IMR-90 (cell line): ENCODE results near the gene GTSE1. TPM values are rescaled to one million over a fixed set of nuclear protein-coding genes. Genes with fewer than 3 reads are reported as not detected.

Experiments
- ATAC-seq: fragments of 200-7000 bp; cut with Tn5 transposase; 2 replicates; pipeline ENCODE4 v1.9.1; 2020; ENCODE audit warnings: low read depth, mild to moderate bottlenecking, moderate library complexity
- BruUV-seq: library from RNA; stranded (reverse); fragments of 400-500 nt; replicated peaks from 2 replicates; lab custom pipeline; 2021; lab: Mats Ljungman, UMichigan
- CTCF ChIA-PET: fragments of 300-600 bp; formaldehyde crosslinking; extraction: SDS; loops from one replicate; lab custom pipeline; 2021; ENCODE audit warnings: antibody characterized with exemption; lab: Yijun Ruan, JAX
- POLR2A ChIA-PET: fragments of 300-600 bp; sonication (Branson Sonifier 250); formaldehyde crosslinking; loops from one replicate; lab custom pipeline; 2022; ENCODE audit warnings: antibody characterized with exemption; ENCODE audit not compliant: unreplicated experiment; lab: Charles Lee
- DNase-seq: peaks from one replicate; pipeline ENCODE4 v3.0.0; 2013
- H2AFZ ChIP-seq: replicated peaks from 2 replicates; pipeline ENCODE3; 2013; ENCODE audit warnings: low read length, mild to moderate bottlenecking; ENCODE audit not compliant: poor library complexity
- H2AK5ac ChIP-seq: 2 replicates; pipeline ENCODE4 v1.6.1; 2013; ENCODE audit warnings: low read depth, low read length, inconsistent platforms
- H2AK9ac ChIP-seq: replicated peaks from 2 replicates; pipeline ENCODE3; 2013; ENCODE audit warnings: mild to moderate bottlenecking, low read depth, low read length, moderate library complexity; ENCODE audit not compliant: poor library complexity
- H2BK120ac ChIP-seq: 2 replicates; pipeline ENCODE4 v1.6.1; 2013; ENCODE audit warnings: low read depth, low read length, inconsistent platforms
- H2BK15ac ChIP-seq: 3 replicates; pipeline ENCODE4 v1.6.1; 2013; ENCODE audit warnings: low read depth, low read length, inconsistent platforms
- H2BK20ac ChIP-seq: 2 replicates; pipeline ENCODE4 v1.6.1; 2013; ENCODE audit warnings: low read depth, mild to moderate bottlenecking, inconsistent platforms, low read length, moderate library complexity
- H2BK5ac ChIP-seq: 2 replicates; pipeline ENCODE4 v1.6.1; 2013; ENCODE audit warnings: mild to moderate bottlenecking, low read depth, low read length, inconsistent platforms; ENCODE audit not compliant: poor library complexity, severe bottlenecking
- H3K14ac ChIP-seq: replicated peaks from 2 replicates; pipeline ENCODE4 v1.6.1; 2013; ENCODE audit warnings: low read depth, low read length, inconsistent platforms
- H3K18ac ChIP-seq: 2 replicates; pipeline ENCODE4 v1.6.1; 2013; ENCODE audit warnings: low read depth, low read length, control low read depth
- H3K23ac ChIP-seq: 2 replicates; pipeline ENCODE4 v1.6.1; 2013; ENCODE audit warnings: low read depth, low read length, inconsistent platforms
- H3K27ac ChIP-seq: 2 replicates; pipeline ENCODE4 v1.5.1; 2013; ENCODE audit warnings: mild to moderate bottlenecking, control low read depth, low read length; ENCODE audit not compliant: insufficient read depth
- H3K27me3 ChIP-seq: 2 replicates; pipeline ENCODE4 v1.6.1; 2013; ENCODE audit warnings: low read length; ENCODE audit not compliant: control insufficient read depth, insufficient read depth
- H3K36me3 ChIP-seq: 2 replicates; pipeline ENCODE4 v1.6.1; 2013; ENCODE audit warnings: low read length, mixed read lengths; ENCODE audit not compliant: control insufficient read depth, insufficient read depth
- H3K4ac ChIP-seq: 2 replicates; pipeline ENCODE4 v1.6.1; 2013; ENCODE audit warnings: low read depth, low read length, inconsistent platforms
- H3K4me1 ChIP-seq: 2 replicates; pipeline ENCODE4 v1.6.1; 2013; ENCODE audit warnings: low read length, mixed read lengths; ENCODE audit not compliant: control insufficient read depth, insufficient read depth
- H3K4me2 ChIP-seq: 2 replicates; pipeline ENCODE4 v1.6.1; 2013; ENCODE audit warnings: low read depth, mild to moderate bottlenecking, control low read depth, low read length, moderate library complexity
- H3K4me3 ChIP-seq: 2 replicates; pipeline ENCODE4 v1.5.1; 2013; ENCODE audit warnings: low read depth, mild to moderate bottlenecking, control low read depth, low read length, moderate library complexity; ENCODE audit not compliant: insufficient read depth
- H3K56ac ChIP-seq: 2 replicates; pipeline ENCODE4 v1.6.1; 2013; ENCODE audit warnings: low read length, inconsistent platforms; ENCODE audit not compliant: insufficient read depth; ENCODE audit errors: extremely low read depth
- H3K79me1 ChIP-seq, 2 experiments: 2 replicates each; pipeline ENCODE4 v1.6.1; 2013; ENCODE audit warnings: low read length in 2 of 2, inconsistent platforms in 1 of 2, low read depth in 1 of 2
- H3K9ac ChIP-seq: 2 replicates; pipeline ENCODE4 v1.6.1; 2013; ENCODE audit warnings: low read depth, low read length, control low read depth
- H3K9me1 ChIP-seq: 2 replicates; pipeline ENCODE4 v1.6.1; 2013; ENCODE audit warnings: low read length, inconsistent platforms; ENCODE audit not compliant: insufficient read depth
- H3K9me3 ChIP-seq: 2 replicates; pipeline ENCODE4 v1.6.1; 2013; ENCODE audit warnings: low read length; ENCODE audit not compliant: control insufficient read depth, insufficient read depth
- H4K20me1 ChIP-seq: 2 replicates; pipeline ENCODE4 v1.6.1; 2013; ENCODE audit warnings: low read length, inconsistent platforms; ENCODE audit not compliant: insufficient read depth
- H4K5ac ChIP-seq: 2 replicates; pipeline ENCODE4 v1.6.1; 2013; ENCODE audit warnings: mild to moderate bottlenecking, low read depth, low read length, control low read depth
- H4K8ac ChIP-seq, 2 experiments: 2 replicates each; pipeline ENCODE4 v1.6.1; 2013; ENCODE audit warnings: low read depth in 2 of 2, low read length in 2 of 2, control low read depth in 1 of 2, inconsistent platforms in 1 of 2
- H4K91ac ChIP-seq: 2 replicates; pipeline ENCODE4 v1.6.1; 2013; ENCODE audit warnings: low read depth, low read length, inconsistent platforms; ENCODE audit not compliant: insufficient read depth
- RCOR1 ChIP-seq: IDR thresholded peaks from 2 replicates; pipeline ENCODE4 v1.6.1; 2012; ENCODE audit warnings: mild to moderate bottlenecking, low read length, improper control_type of control experiment; ENCODE audit not compliant: insufficient replicate concordance
- WGBS, 2 experiments: methylation state at CpG; one replicate each; pipeline versions ENCODE4 v1.1.5 to v1.1.7; 2013; ENCODE audit warnings: missing lambda C conversion rate in 2 of 2; ENCODE audit not compliant: insufficient read length in 1 of 2; ENCODE audit errors: extremely low coverage in 2 of 2; 5-methylcytosine and 5-hydroxymethylcytosine counted together
- dilution Hi-C: fragments of 300-500 bp; cut with HindIII; formaldehyde crosslinking; loops from one replicate; pipeline ENCODE4 v1.14.3; 2018; ENCODE audit warnings: low sequenced_read_pairs; ENCODE audit not compliant: unreplicated experiment
- in situ Hi-C: fragments of 300-500 bp; cut with MboI; formaldehyde crosslinking; loops from 3 replicates; pipeline ENCODE4 v1.14.3; 2019; ENCODE audit warnings: low sequenced_read_pairs, inconsistent platforms, mixed read lengths
- intact Hi-C: fragments of 100-400 bp; cut with micrococcal nuclease; formaldehyde crosslinking; loops from 2 replicates; pipeline ENCODE4 v1.10.0; 2022
- polyA plus RNA-seq, 3 experiments: library from polyadenylated mRNA; depleted of rRNA; stranded (reverse); fragments of >200 nt; gene quantifications; 2 replicates each; pipeline ENCODE4 v1.2.3, GENCODE V29; 2012; ENCODE audit warnings: low replicate concordance in 1 of 3
- total RNA-seq: library from RNA; depleted of rRNA; stranded (reverse); fragments of >200 nt; gene quantifications from 2 replicates; pipeline ENCODE4 v1.2.3, GENCODE V29; 2012
- TF ChIP-seq, protein P1 (sequence below): fragments of 150-350 bp; IDR thresholded peaks from 2 replicates; pipeline ENCODE4 v1.6.1; 2017; ENCODE audit warnings: mild to moderate bottlenecking, antibody characterized with exemption, low read length, low read depth

Gene GTSE1
- total and polyA plus RNA-seq, 2 of the 4 experiments (the other 2 are of a cell fraction) = 5.9 to 17.1 TPM

DNA sequence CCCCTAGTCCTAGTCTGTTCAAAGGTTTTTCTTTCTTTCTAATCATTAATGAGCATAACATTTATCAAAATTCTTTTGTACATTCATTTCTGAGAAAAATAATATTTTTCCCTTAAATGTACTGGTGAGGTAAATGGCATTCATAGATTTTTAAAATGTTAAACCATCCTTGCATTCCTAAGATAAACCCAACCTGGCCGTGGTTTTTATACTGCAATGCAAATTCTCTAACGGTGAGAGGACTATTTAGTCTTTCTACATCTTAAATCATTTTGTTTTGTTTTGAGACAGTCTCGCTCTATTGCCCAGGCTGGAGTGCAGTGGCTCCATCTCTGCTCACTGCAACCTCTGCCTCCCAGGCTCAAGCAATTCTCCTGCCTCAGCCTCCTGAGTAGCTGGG, 79.4 kb downstream of the GTSE1 start:
- no peaks in the 10 kb centered on the region for H4K20me1 ChIP-seq
- H2BK120ac ChIP-seq = no peak overlapping the region
- no peaks in the 10 kb centered on the region; the same call in 1 of the 2 replicates for H3K4me1 ChIP-seq
- no peak overlapping the region for H3K4me2 ChIP-seq
- H3K23ac ChIP-seq = no peak overlapping the region
- POLR2A ChIA-PET = no interaction called here
- H4K91ac ChIP-seq = no peak overlapping the region
- H3K27me3 ChIP-seq = peaks cover 16% of the 10 kb centered on the region; the same call in 1 of the 2 replicates
- no CpG with 5 or more reads among the region's 3 CpGs for WGBS, 2 experiments
- H2BK20ac ChIP-seq = no peak overlapping the region
- H3K4ac ChIP-seq = no peak overlapping the region
- no peak overlapping the region for H4K5ac ChIP-seq
- peaks cover 6% of the 10 kb centered on the region for H3K9me3 ChIP-seq
- dilution Hi-C loops (no loop called here), in situ Hi-C loops (no loop called here), intact Hi-C loops (no loop called here)
- H3K36me3 ChIP-seq = no peaks in the 10 kb centered on the region
- H2AK9ac ChIP-seq = no peak overlapping the region
- H2BK5ac ChIP-seq = no peak overlapping the region
- no peak overlapping the region for H3K56ac ChIP-seq
- TF ChIP-seq RCOR1 = no peak
- TF ChIP-seq, protein P1, sequence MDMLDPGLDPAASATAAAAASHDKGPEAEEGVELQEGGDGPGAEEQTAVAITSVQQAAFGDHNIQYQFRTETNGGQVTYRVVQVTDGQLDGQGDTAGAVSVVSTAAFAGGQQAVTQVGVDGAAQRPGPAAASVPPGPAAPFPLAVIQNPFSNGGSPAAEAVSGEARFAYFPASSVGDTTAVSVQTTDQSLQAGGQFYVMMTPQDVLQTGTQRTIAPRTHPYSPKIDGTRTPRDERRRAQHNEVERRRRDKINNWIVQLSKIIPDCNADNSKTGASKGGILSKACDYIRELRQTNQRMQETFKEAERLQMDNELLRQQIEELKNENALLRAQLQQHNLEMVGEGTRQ = no peak
- CTCF ChIA-PET = no interaction called here
- H3K9ac ChIP-seq = no peak overlapping the region
- no TSS peak for BruUV-seq
- ATAC-seq (no peak), DNase-seq (no peak)
- H2AFZ ChIP-seq = no peak overlapping the region
- no peaks in the 10 kb centered on the region for H3K9me1 ChIP-seq
- H3K27ac ChIP-seq = no peak overlapping the region
- no peaks in the 10 kb centered on the region for H3K79me1 ChIP-seq
- H2BK15ac ChIP-seq = no peak overlapping the region
- H3K14ac ChIP-seq = no peak overlapping the region
- H4K8ac ChIP-seq = no peak overlapping the region
- no peak overlapping the region for H3K18ac ChIP-seq
- no peak overlapping the region for H3K4me3 ChIP-seq
- H2AK5ac ChIP-seq = no peak overlapping the region
